Measurements from ENCODE around the gene POMC.
"Not testable (repeated sequence)": the region's sequence is repeated elsewhere in the genome, so short reads cannot be mapped to it uniquely, and the experiment has no call there.

The POMC gene

GRCh38 chr2:25176541-25177181 lies 8.3 kb upstream of the POMC start:
- DNase-seq (ENCODE audit: low read depth, low spot score), result no peak

DNA sequence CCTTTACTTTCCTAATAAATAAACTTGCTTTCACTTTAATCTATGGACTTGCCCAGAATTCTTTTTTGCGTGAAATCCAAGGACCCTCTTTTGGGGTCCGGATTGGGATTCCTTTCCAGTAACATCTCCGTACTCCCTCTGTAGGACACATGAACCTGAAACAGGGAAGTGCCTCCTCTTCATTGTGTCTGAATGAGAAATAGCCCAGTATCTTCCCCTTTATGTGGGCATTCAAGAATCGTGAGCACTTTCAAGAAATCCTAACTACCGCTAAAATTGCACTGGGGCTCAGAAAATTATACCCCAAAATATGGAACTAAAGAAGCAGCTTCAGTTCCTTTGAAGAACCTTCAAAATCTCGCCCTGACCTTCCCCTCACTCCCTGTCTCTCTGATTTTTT lies 7.8 kb upstream of the POMC start:
- no peak for DNase-seq (ENCODE audit: low read depth, low spot score)

GRCh38 chr2:25174192-25174861 lies 5.9 kb upstream of the POMC start:
- DNase-seq (ENCODE audit: low read depth, low spot score), result no peak

DNA sequence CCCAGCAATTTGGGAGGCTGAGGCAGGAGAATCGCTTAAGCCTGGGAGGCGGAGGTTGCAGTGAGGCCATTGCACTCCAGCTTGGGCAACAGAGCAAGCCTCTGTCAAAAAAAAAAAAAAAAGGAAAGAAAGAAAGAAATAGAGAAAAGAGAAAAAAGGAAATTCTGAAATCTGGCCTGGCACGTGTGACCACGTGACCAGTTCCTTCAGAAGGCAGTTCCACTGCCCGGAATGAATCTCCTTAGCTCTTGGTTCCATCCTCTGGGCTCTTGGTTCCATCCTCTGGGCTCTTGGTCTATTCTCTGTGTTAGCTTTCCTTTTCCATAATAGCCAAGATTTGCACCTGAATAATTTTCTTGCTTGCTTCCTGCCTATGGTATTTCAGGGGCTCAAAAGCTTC lies 5.3 kb upstream of the POMC start:
- DNase-seq (ENCODE audit: low read depth, low spot score), result no peak

DNA sequence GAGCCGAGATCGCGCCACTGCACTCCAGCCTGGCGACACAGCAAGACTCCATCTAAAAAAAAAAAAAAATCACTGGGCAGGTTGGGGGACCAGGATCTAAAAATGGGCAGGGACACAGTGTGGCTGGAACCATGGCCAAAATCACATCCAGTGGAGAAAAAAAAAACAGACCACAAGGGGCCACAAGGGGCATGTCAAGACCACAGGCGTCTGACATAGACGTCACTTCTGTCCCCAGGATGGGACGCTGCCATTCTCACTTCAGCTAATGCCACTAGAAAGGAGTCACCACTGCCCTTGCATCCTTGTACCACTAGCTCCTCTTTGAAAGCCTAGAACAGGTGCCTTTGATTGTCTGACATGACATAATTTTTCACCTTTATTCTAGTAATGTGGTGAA lies 2.5 kb upstream of the POMC start:
- no peak for DNase-seq (ENCODE audit: low read depth, low spot score)

DNA sequence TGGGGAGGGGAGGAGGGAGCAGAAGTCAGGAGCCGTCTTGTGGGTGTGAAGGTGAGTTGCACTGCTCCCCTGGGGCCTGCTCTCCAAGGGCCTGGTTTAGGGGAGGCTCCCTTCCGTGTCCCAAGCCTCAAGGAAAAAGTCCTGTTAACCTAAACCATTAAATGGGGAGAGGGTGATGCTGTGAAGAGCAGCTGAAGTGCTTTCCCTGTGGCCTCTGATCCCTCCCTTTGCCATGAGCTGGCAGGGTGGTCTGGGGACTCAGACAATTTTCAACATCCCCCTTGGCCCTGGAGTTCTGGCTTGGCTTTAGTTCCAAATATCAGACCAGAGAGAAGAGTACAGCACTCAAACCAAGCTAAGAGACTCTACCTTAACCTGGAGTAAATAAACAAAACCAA lies 692 bp upstream of the POMC start:
- DNase-seq (ENCODE audit: low read depth, low spot score), result no peak

GRCh38 chr2:25165992-25166875 lies 2.1 kb downstream of the POMC start:
- DNase-seq (ENCODE audit: low read depth, low spot score), result peak; percentile 72

- no peak for DNase-seq (ENCODE audit: low read depth, low spot score)
Measured at GRCh38 chr2:25164561-25164960, 3.8 kb downstream of the POMC start.

DNA sequence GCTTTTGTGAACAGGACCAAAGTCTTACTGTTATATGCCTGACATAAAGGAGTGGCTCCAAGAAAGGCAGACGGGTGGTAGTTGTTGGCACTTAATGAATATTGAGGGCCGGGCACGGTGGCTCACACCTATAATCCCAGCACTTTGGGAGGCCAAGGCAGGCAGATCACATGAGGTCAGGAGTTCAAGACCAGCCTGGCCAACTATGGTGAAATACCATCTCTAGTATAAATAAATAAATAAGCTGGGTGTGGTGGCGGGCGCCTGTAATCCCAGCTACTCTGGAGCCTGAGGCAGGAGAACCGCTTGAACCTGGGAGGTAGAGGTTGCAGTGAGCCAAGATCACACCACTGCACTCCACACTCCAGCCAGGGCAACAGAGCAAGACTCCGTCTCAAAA lies 6.3 kb downstream of the POMC start:
- not testable (repeated sequence) for DNase-seq (ENCODE audit: low read depth, low spot score)

- no peak for DNase-seq (ENCODE audit: low read depth, low spot score)
Measured at GRCh38 chr2:25161055-25161781, 7.2 kb downstream of the POMC start.

GRCh38 chr2:25160376-25160775 lies 8.0 kb downstream of the POMC start:
- peak; percentile 49 for DNase-seq (ENCODE audit: low read depth, low spot score)

GRCh38 chr2:25159949-25160348 lies 8.4 kb downstream of the POMC start:
- peak; percentile 86 for DNase-seq (ENCODE audit: low read depth, low spot score)

GRCh38 chr2:25158096-25158852 lies 10.1 kb downstream of the POMC start:
- DNase-seq (ENCODE audit: low read depth, low spot score), result no peak

DNA sequence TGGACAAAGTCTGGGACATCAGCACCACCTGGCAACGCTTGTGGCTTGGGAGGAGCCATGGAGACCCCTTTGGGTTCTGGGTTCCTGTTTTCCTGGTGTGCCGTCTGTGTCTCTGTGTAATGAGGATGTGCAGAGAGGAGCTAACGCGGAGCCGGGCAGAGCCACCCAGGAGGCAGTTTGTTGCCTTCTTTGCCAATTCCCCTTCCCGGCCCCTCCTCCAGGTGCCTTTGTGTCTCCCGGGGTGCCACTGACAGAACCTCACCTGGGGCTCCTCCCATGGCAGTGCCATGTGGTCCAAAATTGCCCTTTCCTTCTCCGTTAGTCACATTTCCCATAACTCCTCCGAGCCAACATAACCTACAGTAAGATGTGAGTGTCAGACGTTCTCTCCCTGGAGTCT lies 13.0 kb downstream of the POMC start:
- DNase-seq (ENCODE audit: low read depth, low spot score), result no peak

- DNase-seq (ENCODE audit: low read depth, low spot score), result no peak
Measured at GRCh38 chr2:25151718-25152117, 16.7 kb downstream of the POMC start.

DNA sequence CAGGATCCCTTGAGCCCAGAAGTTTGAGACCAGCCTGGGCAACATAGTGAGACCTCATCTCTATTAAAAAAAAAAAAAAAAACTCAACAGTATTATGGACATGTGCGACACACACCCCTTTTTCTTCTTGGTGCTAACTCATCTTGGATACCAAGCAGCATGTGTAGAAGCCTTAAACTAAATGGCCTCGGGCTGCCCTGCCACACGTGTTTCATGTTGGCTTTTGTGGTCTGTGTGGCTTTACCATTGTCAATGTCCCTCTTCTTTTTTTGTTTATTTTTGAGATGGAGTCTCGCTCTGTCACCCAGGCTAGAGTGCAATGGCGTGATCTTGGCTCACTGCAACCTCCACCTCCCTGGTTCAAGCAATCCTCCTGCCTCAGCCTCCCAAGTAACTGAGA lies 17.4 kb downstream of the POMC start:
- not testable (repeated sequence) for DNase-seq (ENCODE audit: low read depth, low spot score)

- DNase-seq (ENCODE audit: low read depth, low spot score), result no peak
Measured at GRCh38 chr2:25149646-25150045, 18.7 kb downstream of the POMC start.

- no peak for DNase-seq (ENCODE audit: low read depth, low spot score)
Measured at GRCh38 chr2:25146896-25147295, 21.5 kb downstream of the POMC start.

- DNase-seq (ENCODE audit: low read depth, low spot score), result no peak
Measured at GRCh38 chr2:25145803-25146202, 22.6 kb downstream of the POMC start.

- no peak for DNase-seq (ENCODE audit: low read depth, low spot score)
Measured at GRCh38 chr2:25141120-25141519, 27.3 kb downstream of the POMC start.

GRCh38 chr2:25140535-25140934 lies 27.8 kb downstream of the POMC start:
- DNase-seq (ENCODE audit: low read depth, low spot score), result not testable (repeated sequence)
